Panc1 (cell line): ENCODE data around the gene C13orf42. TPM values are rescaled to one million over a fixed set of nuclear protein-coding genes. Genes with fewer than 3 reads are reported as not detected.
A peak's percentile ranks its signal among the peaks of the same experiment; 100 is the strongest.

Experiments used
- ATAC-seq: fragments of 200-7000 bp; cut with Tn5 transposase; 2 replicates; pipeline ENCODE4 v1.9.1; 2020; ENCODE audit warnings: mild to moderate bottlenecking, moderate library complexity
- Bru-seq: library from RNA; stranded (reverse); fragments of 400-500 nt; gene quantifications from one replicate; lab custom pipeline; 2021; lab: Mats Ljungman, UMichigan
- BruChase-seq, 2 experiments: library from RNA; stranded (reverse); fragments of 400-500 nt; gene quantifications; one replicate each; lab custom pipeline; 2021; lab: Mats Ljungman, UMichigan
- BruUV-seq: library from RNA; stranded (reverse); fragments of 400-500 nt; replicated peaks from 2 replicates; lab custom pipeline; 2021; lab: Mats Ljungman, UMichigan
- CTCF ChIA-PET: fragments of 300-600 bp; sonication (Branson Sonifier 250); formaldehyde crosslinking; loops from one replicate; lab custom pipeline; 2022; ENCODE audit warnings: antibody characterized with exemption; lab: Charles Lee
- POLR2A ChIA-PET: fragments of 300-600 bp; sonication (Branson Sonifier 250); formaldehyde crosslinking; loops from one replicate; lab custom pipeline; 2022; ENCODE audit warnings: antibody characterized with exemption; lab: Charles Lee
- DNase-seq: peaks from one replicate; pipeline ENCODE4 v3.0.0-alpha.2; 2010; ENCODE audit warnings: low read depth, low spot score
- H3K27ac ChIP-seq: 2 replicates; pipeline ENCODE4 v1.5.1; 2011; ENCODE audit warnings: mild to moderate bottlenecking, low read length, inconsistent platforms
- H3K27me3 ChIP-seq: fragments of 200-500 bp; sonication (Bioruptor generic); 2 replicates; pipeline ENCODE4 v1.6.0; 2014; ENCODE audit warnings: low read length, inconsistent platforms; ENCODE audit not compliant: control insufficient read depth, insufficient read depth
- H3K36me3 ChIP-seq: fragments of 200-500 bp; sonication (Bioruptor generic); 2 replicates; pipeline ENCODE4 v1.5.1; 2014; ENCODE audit warnings: inconsistent platforms, mild to moderate bottlenecking, low read length, moderate library complexity; ENCODE audit not compliant: control insufficient read depth, insufficient read depth
- H3K4me1 ChIP-seq: 2 replicates; pipeline ENCODE4 v1.5.1; 2011; ENCODE audit warnings: inconsistent platforms, mild to moderate bottlenecking, low read length, moderate library complexity; ENCODE audit not compliant: control insufficient read depth, insufficient read depth
- H3K4me3 ChIP-seq, 2 experiments: 2 replicates each; pipeline ENCODE4 v1.5.1; 2011 to 2012; ENCODE audit warnings: low read depth in 2 of 2, low read length in 2 of 2, mild to moderate bottlenecking in 2 of 2, inconsistent platforms in 1 of 2, moderate library complexity in 1 of 2
- H3K9me3 ChIP-seq: fragments of 200-500 bp; sonication (Bioruptor generic); 2 replicates; pipeline ENCODE4 v1.5.1; 2014; ENCODE audit warnings: low read depth, mild to moderate bottlenecking, inconsistent platforms, low read length, moderate library complexity; ENCODE audit not compliant: control insufficient read depth, insufficient read depth
- POLR2AphosphoS5 ChIP-seq: IDR thresholded peaks from 2 replicates; pipeline ENCODE4 v1.6.1; 2012; ENCODE audit warnings: mild to moderate bottlenecking, low read depth, low read length, moderate library complexity
- REST ChIP-seq, 2 experiments: IDR thresholded peaks; 2 replicates each; pipeline ENCODE4 v1.6.1; 2011 to 2012; ENCODE audit warnings: low read depth in 2 of 2, control low read depth in 1 of 2, low read length in 1 of 2, mild to moderate bottlenecking in 1 of 2, moderate library complexity in 1 of 2; ENCODE audit not compliant: insufficient read depth in 1 of 2
- SIN3A ChIP-seq: IDR thresholded peaks from 2 replicates; pipeline ENCODE4 v1.6.1; 2012; ENCODE audit warnings: low read depth, mild to moderate bottlenecking, low read length, moderate library complexity, borderline replicate concordance; ENCODE audit not compliant: insufficient read depth
- TCF7L2 ChIP-seq: IDR thresholded peaks from 2 replicates; pipeline ENCODE4 v1.6.1; 2011; ENCODE audit warnings: mild to moderate bottlenecking, low read depth, low read length, inconsistent platforms
- in situ Hi-C: cut with HindIII; loops from 2 replicates; pipeline ENCODE4 v1.10.0; 2016; ENCODE audit warnings: low sequenced_read_pairs, low pct_unique_long_range_greater_than_20kb
- intact Hi-C: fragments of 100-400 bp; cut with micrococcal nuclease; formaldehyde crosslinking; loops from one replicate; pipeline ENCODE4 v1.10.0; 2022; ENCODE audit not compliant: unreplicated experiment
- long read RNA-seq: library from polyadenylated mRNA; unstranded; transcript quantifications from one replicate; pipeline ENCODE4 v2.0.0, GENCODE V29; 2021; ENCODE audit not compliant: unreplicated experiment
- polyA plus RNA-seq: library from polyadenylated mRNA; unstranded; fragments of >200 nt; gene quantifications from one replicate; pipeline ENCODE4 v1.2.1, GENCODE V29; 2012; ENCODE audit warnings: missing spikeins; ENCODE audit not compliant: insufficient read length
- total RNA-seq: library from RNA; stranded (reverse); gene quantifications from one replicate; pipeline ENCODE4 v1.2.1, GENCODE V29; 2021; ENCODE audit not compliant: unreplicated experiment
- TF ChIP-seq, protein P1 (sequence below): fragments of 450-650 bp; IDR thresholded peaks from 2 replicates; pipeline ENCODE4 v1.5.1; 2017; ENCODE audit warnings: mild to moderate bottlenecking

Gene C13orf42
- not detected for total RNA-seq
- not detected for polyA plus RNA-seq
- Bru-seq, nascent RNA = percentile 3 among the genes with signal in this experiment
- percentile 10 among the genes with signal in this experiment for BruChase-seq, experiment 1, labeled RNA remaining after a 2-hour chase
- percentile 9 among the genes with signal in this experiment for BruChase-seq, experiment 2, labeled RNA remaining after a 6-hour chase
- long read RNA-seq = 0 reads

- Histone ChIP-seq H3K27ac (no peak within 1 kb of the TSS), H3K27me3 (no peaks in the 10 kb centered on the region; the same call in 1 of the 2 replicates), H3K4me1 (no peaks in the 10 kb centered on the region), H3K36me3 (no peaks in the 10 kb centered on the region), H3K4me3 (no peak within 1 kb of the TSS), H3K9me3 (no peaks in the 10 kb centered on the region)
- no peak for TF ChIP-seq POLR2AphosphoS5
- TF ChIP-seq REST (IDR thresholded peaks at IDR 0.05; ENCODE audit: insufficient read depth in 1 of 2, low read depth in 2 of 2, low read length in 1 of 2) = no peak
- no peak for TF ChIP-seq SIN3A
- no peak for TF ChIP-seq TCF7L2
- TF ChIP-seq, protein P1, sequence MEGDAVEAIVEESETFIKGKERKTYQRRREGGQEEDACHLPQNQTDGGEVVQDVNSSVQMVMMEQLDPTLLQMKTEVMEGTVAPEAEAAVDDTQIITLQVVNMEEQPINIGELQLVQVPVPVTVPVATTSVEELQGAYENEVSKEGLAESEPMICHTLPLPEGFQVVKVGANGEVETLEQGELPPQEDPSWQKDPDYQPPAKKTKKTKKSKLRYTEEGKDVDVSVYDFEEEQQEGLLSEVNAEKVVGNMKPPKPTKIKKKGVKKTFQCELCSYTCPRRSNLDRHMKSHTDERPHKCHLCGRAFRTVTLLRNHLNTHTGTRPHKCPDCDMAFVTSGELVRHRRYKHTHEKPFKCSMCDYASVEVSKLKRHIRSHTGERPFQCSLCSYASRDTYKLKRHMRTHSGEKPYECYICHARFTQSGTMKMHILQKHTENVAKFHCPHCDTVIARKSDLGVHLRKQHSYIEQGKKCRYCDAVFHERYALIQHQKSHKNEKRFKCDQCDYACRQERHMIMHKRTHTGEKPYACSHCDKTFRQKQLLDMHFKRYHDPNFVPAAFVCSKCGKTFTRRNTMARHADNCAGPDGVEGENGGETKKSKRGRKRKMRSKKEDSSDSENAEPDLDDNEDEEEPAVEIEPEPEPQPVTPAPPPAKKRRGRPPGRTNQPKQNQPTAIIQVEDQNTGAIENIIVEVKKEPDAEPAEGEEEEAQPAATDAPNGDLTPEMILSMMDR = no peak
- no peak for ATAC-seq
- CTCF ChIA-PET = no interaction called here
- in situ Hi-C loops (no loop called here), intact Hi-C loops (no loop called here)
- POLR2A ChIA-PET = no interaction called here
- BruUV-seq = no TSS peak
- DNase-seq = no peak
Measured at GRCh38 chr13:51111174-51111573, at the start of gene C13orf42. Gene C13orf42 (minus strand): TSS chr13:51111274. CDS start chr13:51111209, 65 bp downstream.

GRCh38 chr13:51158880-51159518, 47.9 kb upstream of the C13orf42 start:
- ChIA-PET POLR2A (no interaction called here), CTCF (no interaction called here)
- Histone ChIP-seq H3K27me3 (no peaks in the 10 kb centered on the region), H3K36me3 (no peaks in the 10 kb centered on the region), H3K4me1 (no peaks in the 10 kb centered on the region), H3K27ac (no peak overlapping the region), H3K4me3 (no peak overlapping the region), H3K9me3 (no peaks in the 10 kb centered on the region)
- ATAC-seq = no peak
- intact Hi-C loops (no loop called here), in situ Hi-C loops (no loop called here)
- DNase-seq = no peak
- TF ChIP-seq, protein P1 = no peak
- TF ChIP-seq POLR2AphosphoS5 (no peak), TCF7L2 (no peak), SIN3A (no peak), REST (IDR thresholded peaks at IDR 0.05; ENCODE audit: insufficient read depth in 1 of 2, low read depth in 2 of 2, low read length in 1 of 2) (no peak)
- BruUV-seq = no TSS peak
